NCI-H774 (cell line): ENCODE measurements around the gene AP1S3.

Experiments used
- DNase-seq: peaks from one replicate; lab custom pipeline; 2025; lab: John Stamatoyannopoulos, UW

The AP1S3 gene

GRCh38 chr2:223760838-223761502 is 76.4 kb downstream of the AP1S3 start:
- no peak for DNase-seq

- DNase-seq = no peak
Observed at GRCh38 chr2:223759569-223760430, 77.6 kb downstream of the AP1S3 start.

GRCh38 chr2:223758131-223758840 is 79.1 kb downstream of the AP1S3 start:
- DNase-seq = no peak

GRCh38 chr2:223753940-223754339 is 83.4 kb downstream of the AP1S3 start:
- DNase-seq = no peak

- no peak for DNase-seq
Observed at GRCh38 chr2:223751012-223751411, 86.4 kb downstream of the AP1S3 start.

GRCh38 chr2:223747392-223748042 is 89.9 kb downstream of the AP1S3 start:
- DNase-seq = no peak

GRCh38 chr2:223746611-223747010 is 90.8 kb downstream of the AP1S3 start:
- DNase-seq = no peak

- no peak for DNase-seq
Observed at GRCh38 chr2:223744580-223744979, 92.8 kb downstream of the AP1S3 start.

GRCh38 chr2:223740679-223741078 is 96.7 kb downstream of the AP1S3 start:
- no peak for DNase-seq

GRCh38 chr2:223737207-223737606 is 100.2 kb downstream of the AP1S3 start:
- DNase-seq = no peak

GRCh38 chr2:223736488-223736887 is 100.9 kb downstream of the AP1S3 start:
- DNase-seq = no peak

- DNase-seq = no peak
Observed at GRCh38 chr2:223735659-223736244, 101.6 kb downstream of the AP1S3 start.

GRCh38 chr2:223735035-223735640 is 102.2 kb downstream of the AP1S3 start:
- no peak for DNase-seq

GRCh38 chr2:223734346-223734745 is 103.0 kb downstream of the AP1S3 start:
- DNase-seq = no peak

- no peak for DNase-seq
Observed at GRCh38 chr2:223732346-223732745, 105.0 kb downstream of the AP1S3 start.

- no peak for DNase-seq
Observed at GRCh38 chr2:223731503-223731902, 105.9 kb downstream of the AP1S3 start.

- no peak for DNase-seq
Observed at GRCh38 chr2:223729781-223730180, 107.6 kb downstream of the AP1S3 start.

GRCh38 chr2:223727562-223727961 is 109.8 kb downstream of the AP1S3 start:
- no peak for DNase-seq

GRCh38 chr2:223725986-223726970 is 111.1 kb downstream of the AP1S3 start:
- DNase-seq = no peak

GRCh38 chr2:223725494-223725893 is 111.9 kb downstream of the AP1S3 start:
- peak; percentile 46 for DNase-seq
